HG02610 (cell line): Measurements from ENCODE around the gene ADGRF1.

ENCODE experiments used
- ATAC-seq: cut with Tn5 transposase; IDR thresholded peaks from one replicate; pipeline ENCODE4 v1.9.1; 2021; ENCODE audit warnings: mild to moderate bottlenecking, moderate library complexity; ENCODE audit not compliant: unreplicated experiment

Gene ADGRF1

GRCh38 chr6:46985943-46986342, 56.2 kb downstream of the ADGRF1 start:
- no peak for ATAC-seq

DNA sequence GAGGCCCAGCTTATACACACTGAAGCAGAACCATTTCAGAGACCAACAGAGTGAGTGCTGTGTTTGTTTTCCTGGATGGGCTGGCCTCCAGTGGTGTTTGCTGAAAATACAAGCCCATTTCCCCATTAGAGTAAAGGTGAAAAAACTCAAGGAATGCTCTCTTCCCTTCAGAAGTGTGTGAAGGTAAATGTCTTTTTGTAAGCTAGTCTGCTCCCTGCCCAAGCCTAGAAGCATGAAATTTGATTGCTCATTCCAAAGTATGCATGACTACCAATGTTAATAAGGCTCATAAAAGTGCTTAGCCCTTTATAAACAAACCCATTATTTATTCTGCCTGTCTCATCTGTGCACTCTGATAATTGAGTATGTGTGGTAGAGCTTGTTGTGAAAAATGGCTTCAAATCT, 59.1 kb downstream of the ADGRF1 start:
- no peak for ATAC-seq

GRCh38 chr6:46979206-46979605, 62.9 kb downstream of the ADGRF1 start:
- ATAC-seq: no peak

GRCh38 chr6:46974786-46975185, 67.3 kb downstream of the ADGRF1 start:
- no peak for ATAC-seq

- ATAC-seq: no peak
Measured at GRCh38 chr6:46973029-46973428, 69.1 kb downstream of the ADGRF1 start.

GRCh38 chr6:46972531-46972930, 69.6 kb downstream of the ADGRF1 start:
- ATAC-seq: no peak

DNA sequence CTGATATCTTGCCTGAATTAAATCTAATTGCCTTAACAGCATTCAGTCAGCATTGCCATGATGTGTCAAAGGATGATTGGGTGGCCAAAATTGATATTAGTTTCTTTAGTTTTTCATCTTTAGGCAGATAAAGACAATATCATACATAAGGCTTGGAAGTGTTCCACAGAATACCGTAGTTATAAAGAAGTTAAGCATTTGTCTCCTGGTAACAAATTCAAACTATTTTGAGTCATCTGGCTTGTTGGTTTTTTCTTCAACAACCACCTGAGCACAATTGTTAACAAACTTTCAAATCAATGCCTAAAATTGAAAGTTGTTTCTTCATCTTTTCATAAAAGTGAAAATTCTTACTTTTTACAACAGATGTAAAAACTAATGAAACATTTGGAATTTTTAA, 72.9 kb downstream of the ADGRF1 start:
- no peak for ATAC-seq

DNA sequence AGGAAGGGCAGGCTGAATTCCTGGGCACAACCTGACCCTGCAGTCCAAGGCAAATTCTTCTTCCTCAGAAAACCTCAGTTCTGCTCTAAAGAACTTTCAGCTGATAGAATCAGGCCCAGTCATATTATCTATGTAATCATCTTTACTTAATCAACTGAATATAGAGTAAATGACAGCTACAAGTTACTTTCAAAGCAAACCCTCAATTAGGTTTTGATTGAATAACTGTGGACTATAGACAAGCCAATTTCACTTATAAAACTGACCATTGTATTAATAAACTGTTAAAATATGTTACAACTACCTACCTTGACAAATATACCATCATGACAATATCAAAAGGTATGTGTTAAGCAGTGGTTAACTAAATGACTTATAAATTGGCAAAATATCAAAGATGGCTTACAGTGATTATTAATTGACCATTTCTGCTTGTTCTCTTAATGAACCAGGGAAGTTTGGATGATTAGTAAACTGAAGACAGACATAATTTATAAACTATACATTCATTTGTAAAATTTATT, 74.2 kb downstream of the ADGRF1 start:
- no peak for ATAC-seq

DNA sequence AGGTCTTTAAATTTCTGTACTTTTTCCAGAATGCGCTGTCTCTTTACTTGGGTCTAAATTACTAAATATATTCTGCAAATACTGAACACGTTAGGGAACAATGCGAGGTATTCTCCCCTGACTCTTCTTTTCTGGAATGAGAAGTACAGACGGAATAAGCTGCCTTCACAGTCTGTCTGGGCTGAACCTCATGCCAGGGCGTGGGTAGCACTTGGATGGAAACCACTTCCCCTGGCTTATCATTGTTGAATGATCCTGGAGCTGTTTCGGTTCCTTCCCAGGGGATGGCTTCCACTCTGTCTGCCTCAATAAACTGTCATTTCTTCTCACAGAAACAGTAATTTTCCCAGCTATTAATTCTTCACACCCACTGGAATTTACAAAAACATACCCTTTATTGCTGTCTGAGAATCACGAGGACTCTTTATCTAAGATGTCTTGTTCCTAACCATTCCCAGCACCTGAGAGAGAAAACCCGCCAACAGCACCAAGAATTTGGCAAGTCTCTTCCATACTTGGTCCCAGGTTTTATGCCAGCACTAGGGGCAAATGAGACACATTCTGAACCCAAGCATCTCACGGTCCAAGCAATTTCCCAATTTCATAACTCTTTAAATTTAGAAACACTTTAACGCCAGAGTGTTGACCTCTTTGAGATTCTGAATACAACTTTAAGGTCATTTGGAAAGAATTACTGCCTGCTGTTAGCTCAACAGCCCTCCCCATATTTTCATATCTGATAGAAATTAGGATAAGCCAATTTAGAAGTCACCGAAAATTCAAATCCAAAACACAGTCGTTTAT, 77.2 kb downstream of the ADGRF1 start:
- no peak for ATAC-seq

- no peak for ATAC-seq
Measured at GRCh38 chr6:46963626-46964025, 78.5 kb downstream of the ADGRF1 start.

- no peak for ATAC-seq
Measured at GRCh38 chr6:46963039-46963438, 79.1 kb downstream of the ADGRF1 start.

- ATAC-seq: no peak
Measured at GRCh38 chr6:46961711-46962110, 80.4 kb downstream of the ADGRF1 start.

DNA sequence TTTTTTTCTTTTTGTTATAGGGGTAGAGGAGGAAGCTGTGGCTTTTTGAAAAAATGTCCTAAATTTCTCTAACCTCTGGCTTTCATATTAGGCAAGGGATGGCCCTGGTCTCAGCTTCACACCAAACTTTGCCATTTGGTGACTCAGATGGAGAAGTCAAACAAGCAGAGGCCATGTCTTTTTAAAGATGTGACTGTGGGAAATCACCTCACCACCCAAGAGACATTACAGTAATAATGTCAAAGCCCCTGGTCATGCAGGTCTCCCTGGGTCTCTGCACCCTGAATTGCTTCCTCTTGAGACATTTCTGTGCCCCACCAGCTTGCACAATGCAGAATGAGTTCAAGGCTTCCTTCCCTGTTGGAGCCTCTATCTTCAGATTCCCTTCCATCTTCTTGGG, 80.9 kb downstream of the ADGRF1 start:
- peak; percentile 91 for ATAC-seq

GRCh38 chr6:46959419-46959818, 82.7 kb downstream of the ADGRF1 start:
- ATAC-seq: no peak

DNA sequence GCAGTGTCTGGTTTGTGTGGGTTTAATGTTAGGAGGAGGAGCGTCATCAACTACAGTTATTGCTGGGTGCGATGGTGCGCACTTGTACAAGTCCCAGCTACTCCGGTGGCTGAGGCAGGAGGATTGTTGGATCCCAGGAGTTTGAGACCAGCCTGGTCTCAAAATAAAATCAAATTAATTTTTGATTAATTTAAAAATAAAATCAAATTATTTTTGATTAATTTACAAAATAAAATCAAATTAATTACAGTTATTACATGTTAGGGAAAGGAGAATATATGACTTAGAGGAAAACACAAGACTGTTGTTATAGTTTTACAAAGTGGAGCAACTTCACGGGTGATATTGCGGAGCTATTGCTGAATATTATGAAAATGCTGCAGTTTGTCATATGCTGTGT, 85.7 kb downstream of the ADGRF1 start:
- ATAC-seq: no peak

DNA sequence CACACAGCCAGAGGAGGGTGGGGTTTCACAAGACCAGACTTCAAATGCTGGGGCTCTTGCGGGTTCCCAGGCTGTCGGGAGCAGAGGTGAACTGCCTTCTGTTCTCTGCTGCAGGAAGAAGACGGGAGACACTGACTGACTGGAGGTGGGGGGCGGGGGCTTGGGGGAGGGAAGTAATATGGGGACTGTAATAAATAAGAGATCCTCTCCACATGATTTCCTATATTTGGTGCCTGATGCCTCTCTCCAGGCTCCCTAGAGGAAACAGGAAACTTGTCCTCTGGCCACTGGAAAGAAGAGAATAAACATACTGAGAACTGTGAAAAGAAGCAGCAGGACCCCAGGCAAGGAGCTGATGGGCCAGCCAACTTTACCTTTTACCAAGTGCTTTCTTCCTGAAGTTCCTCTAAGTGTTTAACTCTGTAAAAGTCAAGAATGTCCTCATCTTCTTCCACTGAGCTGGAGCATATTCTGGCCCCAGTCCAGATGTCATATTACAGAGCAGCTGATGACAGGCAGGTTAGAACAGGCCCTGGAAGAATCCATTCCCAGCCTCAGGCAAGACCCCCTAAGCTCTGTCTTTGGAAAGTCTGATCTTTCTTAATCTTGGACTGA, 87.2 kb downstream of the ADGRF1 start:
- ATAC-seq: no peak

DNA sequence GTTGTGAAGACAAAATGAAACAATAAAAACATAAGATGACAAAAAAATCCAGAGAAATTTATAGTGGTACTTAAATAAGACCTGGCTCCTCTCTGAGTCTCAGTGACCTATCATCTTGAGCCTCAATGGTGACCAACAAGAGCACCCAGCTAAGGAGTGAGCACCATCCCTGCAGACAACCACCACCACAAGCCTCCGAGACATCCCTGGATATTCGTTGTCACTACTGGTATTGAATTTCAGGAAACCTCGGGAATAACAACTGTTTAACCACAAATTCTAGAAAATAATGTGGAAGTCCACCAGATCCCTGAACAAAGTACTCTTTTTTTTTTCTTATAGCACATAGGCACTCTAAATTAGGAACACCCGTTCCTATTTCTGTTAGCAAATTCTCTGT, 88.2 kb downstream of the ADGRF1 start:
- ATAC-seq: no peak

DNA sequence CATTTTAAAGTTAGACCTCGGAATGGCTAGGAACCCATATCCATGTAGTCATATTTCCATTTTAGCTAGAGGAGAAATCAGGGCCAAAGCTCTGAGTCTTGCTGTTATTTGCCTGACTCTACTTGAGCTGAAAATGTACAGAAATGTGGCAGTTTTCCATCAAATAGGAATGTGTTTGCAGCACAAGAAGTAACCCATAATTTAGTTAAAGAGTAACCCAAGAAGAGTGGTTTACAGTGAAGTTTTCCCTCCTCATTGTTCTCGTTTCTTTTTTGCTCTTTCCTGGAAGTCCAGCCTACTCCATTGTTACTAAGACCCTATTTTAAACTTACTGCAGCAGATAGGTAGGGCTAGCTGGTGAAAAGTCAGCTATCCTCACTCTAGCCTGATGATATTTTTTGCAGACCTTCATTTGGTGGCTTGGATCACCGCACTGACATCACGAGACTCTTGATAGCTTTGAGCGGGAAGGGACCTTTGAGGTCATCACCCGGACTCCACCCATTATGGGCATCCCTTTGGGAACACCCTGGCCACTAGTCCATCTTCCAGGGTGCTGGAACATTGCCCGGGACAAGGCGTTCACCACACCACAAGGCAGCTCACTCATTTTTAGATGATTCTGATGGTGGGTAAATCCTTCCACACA, 92.4 kb downstream of the ADGRF1 start:
- no peak for ATAC-seq

- no peak for ATAC-seq
Measured at GRCh38 chr6:46948699-46949098, 93.4 kb downstream of the ADGRF1 start.
